ENCODE data around the gene CHRNB1.

The CHRNB1 gene

GRCh38 chr17:7408252-7408727 is 36.6 kb upstream of the CHRNB1 start:
- no peak for TF ChIP-seq ZNF274 (IDR thresholded peaks at IDR 0.05; ENCODE audit: low read depth, low read length)
- no peak overlapping the region for H3K4me3 ChIP-seq (ENCODE audit: low read length)

DNA sequence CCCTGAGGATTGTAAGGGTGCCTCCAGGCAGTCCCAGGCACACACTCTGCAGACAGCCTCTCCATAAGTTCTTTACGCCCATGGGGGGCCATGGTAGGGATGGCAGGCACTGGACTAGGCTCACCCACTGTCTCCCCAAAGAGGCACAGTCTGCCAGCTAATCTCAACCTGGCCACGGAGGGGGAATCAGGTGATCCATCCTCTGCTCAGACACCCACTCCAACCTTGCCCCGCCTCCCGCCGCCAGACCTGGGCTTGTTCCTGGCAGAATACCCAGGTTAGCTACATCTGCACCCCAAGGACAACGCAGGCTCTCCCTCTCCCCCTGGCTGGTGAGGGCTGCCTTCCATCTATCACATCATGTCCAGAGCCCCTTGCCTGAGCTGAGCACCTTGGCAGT is 36.0 kb upstream of the CHRNB1 start:
- TF ChIP-seq ZNF274 (IDR thresholded peaks at IDR 0.05; ENCODE audit: low read depth, low read length): no peak
- H3K4me3 ChIP-seq (ENCODE audit: low read length): no peak overlapping the region

- no peak for TF ChIP-seq ZNF274 (IDR thresholded peaks at IDR 0.05; ENCODE audit: low read depth, low read length)
- no peak overlapping the region for H3K4me3 ChIP-seq (ENCODE audit: low read length)
Measured at GRCh38 chr17:7409716-7410115, 35.1 kb upstream of the CHRNB1 start.

DNA sequence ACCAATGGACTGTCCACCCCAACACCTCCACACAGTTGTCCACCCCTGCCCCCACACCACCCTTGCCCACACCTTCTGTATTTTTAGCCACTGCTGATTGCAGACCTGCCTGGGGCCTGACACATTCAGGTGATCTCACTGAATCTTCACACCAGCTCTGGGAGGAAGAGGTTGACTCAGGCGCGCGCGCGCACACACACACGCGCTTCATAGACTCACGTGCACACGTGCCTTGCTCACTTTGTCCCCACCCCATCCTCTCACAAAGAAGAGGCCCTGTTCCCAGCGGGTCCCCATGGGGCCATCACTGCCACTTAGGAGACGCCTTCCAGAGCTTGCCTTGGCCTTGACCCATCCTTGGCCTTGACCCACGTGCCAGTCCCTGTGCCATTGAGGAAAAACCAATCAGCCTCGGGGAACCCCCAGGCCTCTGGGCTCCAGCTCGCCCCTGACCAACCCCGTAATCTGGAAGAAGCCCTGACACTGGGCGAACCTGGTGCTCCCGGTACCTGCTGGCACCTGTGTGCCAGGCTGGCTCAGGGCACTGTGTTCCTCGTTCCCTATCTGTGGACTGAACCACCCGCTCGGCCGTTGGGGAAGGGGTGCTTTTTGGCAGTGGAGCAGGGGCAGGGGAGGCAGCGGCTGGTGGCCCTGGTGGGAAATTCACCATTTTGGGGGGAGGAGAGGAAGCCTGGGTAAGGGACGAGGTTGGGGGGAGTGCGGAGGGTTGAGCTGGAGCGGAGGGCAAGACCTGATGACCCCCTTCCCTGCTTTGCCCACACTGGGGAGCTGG is 34.0 kb upstream of the CHRNB1 start:
- H3K4me3 ChIP-seq (ENCODE audit: low read length): no peak overlapping the region
- no peak for TF ChIP-seq ZNF274 (IDR thresholded peaks at IDR 0.05; ENCODE audit: low read depth, low read length)

DNA sequence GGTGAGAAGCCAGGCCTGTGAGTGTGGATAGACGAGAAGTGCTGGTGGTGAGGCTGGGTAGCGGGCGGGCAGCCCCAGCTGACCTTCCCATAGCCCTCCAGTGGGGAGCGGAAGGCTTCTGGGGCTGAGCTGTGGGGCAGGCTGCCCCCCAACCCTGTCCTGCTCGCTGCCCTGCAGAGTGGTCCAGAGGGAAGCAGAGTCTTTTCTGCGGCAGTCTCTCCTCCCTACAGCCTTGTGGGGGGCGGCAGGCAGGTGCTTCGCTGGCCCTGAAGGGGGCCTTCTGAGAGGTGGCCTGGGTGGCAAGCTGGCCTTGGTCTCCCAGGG is 33.5 kb upstream of the CHRNB1 start:
- no peak for TF ChIP-seq ZNF274 (IDR thresholded peaks at IDR 0.05; ENCODE audit: low read depth, low read length)
- H3K4me3 ChIP-seq (ENCODE audit: low read length): no peak overlapping the region

DNA sequence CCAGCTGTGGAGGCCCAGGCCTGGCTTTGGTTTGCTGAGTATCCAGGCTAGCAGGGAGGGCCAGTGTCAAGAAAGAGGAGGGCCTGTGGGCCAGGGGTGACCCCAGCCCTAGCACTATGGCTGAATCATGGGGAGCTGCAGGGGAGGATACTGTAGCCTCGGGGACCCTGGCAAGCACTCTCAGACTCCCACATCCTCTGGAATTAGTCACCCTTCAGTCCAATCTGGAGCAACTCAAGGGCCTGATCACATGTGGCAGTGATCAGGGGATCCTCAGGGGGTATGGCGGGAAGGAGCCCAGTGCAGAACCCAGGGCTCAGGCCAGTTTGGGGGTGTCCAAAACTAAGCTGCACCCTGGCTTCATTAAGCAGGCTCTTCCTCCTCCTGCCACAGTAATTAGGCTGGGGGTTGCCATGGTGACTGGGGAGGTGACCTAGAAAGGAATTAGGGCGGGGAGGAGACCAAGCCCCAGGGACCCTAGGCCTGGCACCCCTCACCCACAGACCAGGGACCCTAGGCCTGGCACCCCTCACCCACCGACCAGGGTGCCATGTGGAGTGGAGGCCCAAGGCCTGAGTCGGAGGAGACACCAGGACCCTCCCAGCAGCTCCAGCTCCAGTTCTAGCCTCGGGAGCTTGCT is 31.4 kb upstream of the CHRNB1 start:
- no peak for TF ChIP-seq ZNF274 (IDR thresholded peaks at IDR 0.05; ENCODE audit: low read depth, low read length)
- no peak overlapping the region for H3K4me3 ChIP-seq (ENCODE audit: low read length)

- no peak overlapping the region for H3K4me3 ChIP-seq (ENCODE audit: low read length)
- TF ChIP-seq ZNF274 (IDR thresholded peaks at IDR 0.05; ENCODE audit: low read depth, low read length): no peak
Measured at GRCh38 chr17:7414837-7415236, 30.0 kb upstream of the CHRNB1 start.

GRCh38 chr17:7415784-7416183 is 29.1 kb upstream of the CHRNB1 start:
- H3K4me3 ChIP-seq (ENCODE audit: low read length): no peak overlapping the region
- TF ChIP-seq ZNF274 (IDR thresholded peaks at IDR 0.05; ENCODE audit: low read depth, low read length): no peak

DNA sequence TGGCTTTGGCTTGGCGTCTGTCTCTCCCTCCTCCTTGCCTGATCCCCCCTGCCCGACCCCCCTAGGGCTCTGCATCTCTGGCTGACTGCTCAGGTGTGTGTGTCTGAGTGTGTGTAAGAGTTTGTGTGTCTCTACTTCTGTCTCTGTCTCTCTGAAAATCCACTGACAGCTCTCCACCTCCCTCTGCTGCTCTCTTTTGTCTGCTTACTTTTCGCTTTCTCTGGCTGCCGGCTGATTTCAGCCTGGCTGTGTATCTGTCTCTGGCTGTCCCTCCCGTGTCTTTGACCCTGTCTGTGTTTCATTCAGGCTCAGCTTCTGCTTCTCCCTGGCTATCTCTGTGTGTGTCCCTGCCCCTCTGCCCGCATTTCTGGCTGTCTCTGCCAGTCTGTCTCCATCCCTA is 28.5 kb upstream of the CHRNB1 start:
- TF ChIP-seq ZNF274 (IDR thresholded peaks at IDR 0.05; ENCODE audit: low read depth, low read length): no peak
- H3K4me3 ChIP-seq (ENCODE audit: low read length): no peak overlapping the region

DNA sequence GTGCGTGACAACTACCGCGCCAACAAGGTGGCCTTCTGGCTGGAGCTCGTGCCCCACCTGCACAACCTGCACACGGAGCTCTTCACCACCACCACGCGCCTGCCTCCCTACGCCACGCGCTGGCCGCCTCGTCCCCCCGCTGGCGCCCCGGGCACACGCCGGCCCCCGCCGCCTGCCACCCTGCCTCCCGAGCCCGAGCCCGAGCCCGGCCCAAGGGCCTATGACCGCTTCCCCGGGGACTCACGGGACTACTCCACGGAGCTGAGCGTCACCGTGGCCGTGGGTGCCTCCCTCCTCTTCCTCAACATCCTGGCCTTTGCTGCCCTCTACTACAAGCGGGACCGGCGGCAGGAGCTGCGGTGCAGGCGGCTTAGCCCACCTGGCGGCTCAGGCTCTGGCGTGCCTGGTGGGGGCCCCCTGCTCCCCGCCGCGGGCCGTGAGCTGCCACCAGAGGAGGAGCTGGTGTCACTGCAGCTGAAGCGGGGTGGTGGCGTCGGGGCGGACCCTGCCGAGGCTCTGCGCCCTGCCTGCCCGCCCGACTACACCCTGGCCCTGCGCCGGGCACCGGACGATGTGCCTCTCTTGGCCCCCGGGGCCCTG is 27.7 kb upstream of the CHRNB1 start:
- no peak overlapping the region for H3K4me3 ChIP-seq (ENCODE audit: low read length)
- no peak for TF ChIP-seq ZNF274 (IDR thresholded peaks at IDR 0.05; ENCODE audit: low read depth, low read length)

- no peak for TF ChIP-seq ZNF274 (IDR thresholded peaks at IDR 0.05; ENCODE audit: low read depth, low read length)
- no peak overlapping the region for H3K4me3 ChIP-seq (ENCODE audit: low read length)
Measured at GRCh38 chr17:7418472-7419152, 26.2 kb upstream of the CHRNB1 start.

GRCh38 chr17:7419819-7420610 is 24.8 kb upstream of the CHRNB1 start, which contains the start of gene SPEM1:
SPEM1 (plus strand) TSS chr17:7420324; CDS start chr17:7420385, 61 bp downstream.
- TF ChIP-seq ZNF274 (IDR thresholded peaks at IDR 0.05; ENCODE audit: low read depth, low read length): no peak
- no peak within 1 kb of the TSS for H3K4me3 ChIP-seq (ENCODE audit: low read length)

DNA sequence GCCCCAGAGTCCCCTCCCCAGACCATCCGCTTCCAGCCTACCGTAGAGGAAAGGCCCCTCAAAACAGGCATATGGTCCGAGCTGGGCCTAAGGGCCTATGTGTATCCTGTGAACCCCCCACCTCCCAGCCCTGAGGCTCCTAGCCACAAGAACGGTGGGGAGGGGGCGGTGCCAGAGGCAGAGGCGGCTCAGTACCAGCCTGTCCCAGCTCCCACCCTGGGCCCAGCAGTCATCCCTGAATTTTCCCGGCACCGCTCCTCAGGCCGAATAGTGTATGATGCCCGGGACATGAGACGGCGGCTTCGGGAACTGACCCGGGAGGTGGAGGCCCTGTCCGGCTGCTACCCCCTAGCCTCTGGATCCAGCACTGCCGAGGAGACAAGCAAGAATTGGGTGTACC is 23.7 kb upstream of the CHRNB1 start:
- no peak for TF ChIP-seq ZNF274 (IDR thresholded peaks at IDR 0.05; ENCODE audit: low read depth, low read length)
- H3K4me3 ChIP-seq (ENCODE audit: low read length): no peak overlapping the region

- H3K4me3 ChIP-seq (ENCODE audit: low read length): no peak overlapping the region
- TF ChIP-seq ZNF274 (IDR thresholded peaks at IDR 0.05; ENCODE audit: low read depth, low read length): no peak
Measured at GRCh38 chr17:7423679-7424078, 21.2 kb upstream of the CHRNB1 start.

Data from GM08714 (cell line).